Sigmoid colon (tissue), 4 donors: ENCODE measurements around the gene KCNJ16.

ENCODE experiments used
- EP300 ChIP-seq, 4 donors: sonication (generic); formaldehyde crosslinking; IDR thresholded peaks; one replicate each; pipeline ENCODE4 v1.6.1; 2017; ENCODE audit warnings: antibody characterized with exemption in 4 of 4
- POLR2A ChIP-seq, 2 donors: fragments of 450-650 bp; IDR thresholded peaks; one replicate each; pipeline ENCODE4 v1.6.1; 2016; ENCODE audit warnings: antibody characterized with exemption in 2 of 2, mild to moderate bottlenecking in 2 of 2, moderate library complexity in 2 of 2
- POLR2AphosphoS5 ChIP-seq, 4 donors: sonication (generic); formaldehyde crosslinking; IDR thresholded peaks; one replicate each; pipeline ENCODE4 v1.6.1; 2017; ENCODE audit warnings: antibody characterized with exemption in 4 of 4
- TF ChIP-seq, protein P1 (sequence below), 4 experiments: fragments of 450-650 bp in 3 of 4; fragments of 200-600 bp in 1 of 4; IDR thresholded peaks; one replicate each; pipeline ENCODE4 v1.5.1; 2016 to 2019; ENCODE audit warnings: antibody characterized with exemption in 4 of 4, mild to moderate bottlenecking in 3 of 4, moderate library complexity in 2 of 4

DNA sequence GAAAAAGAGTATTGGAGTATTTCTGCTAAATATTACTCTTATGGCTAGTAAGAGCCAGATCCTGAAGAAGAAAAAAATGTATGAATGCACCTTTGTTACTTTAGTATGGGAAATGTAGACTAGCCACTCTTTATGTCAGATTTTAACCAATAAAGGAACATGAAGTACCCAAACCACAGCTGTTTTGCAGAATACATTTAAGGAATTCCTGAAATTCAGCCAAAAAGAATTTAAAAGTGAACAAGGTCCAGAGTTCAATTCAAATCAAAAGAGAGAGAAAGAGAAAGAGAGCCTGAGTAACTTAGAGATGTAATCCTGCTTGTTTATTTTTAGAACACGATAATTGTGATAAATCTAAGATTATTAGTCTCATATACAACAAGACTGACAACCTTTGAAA, 1.2 kb downstream of the KCNJ16 start:
- TF ChIP-seq, protein P1, sequence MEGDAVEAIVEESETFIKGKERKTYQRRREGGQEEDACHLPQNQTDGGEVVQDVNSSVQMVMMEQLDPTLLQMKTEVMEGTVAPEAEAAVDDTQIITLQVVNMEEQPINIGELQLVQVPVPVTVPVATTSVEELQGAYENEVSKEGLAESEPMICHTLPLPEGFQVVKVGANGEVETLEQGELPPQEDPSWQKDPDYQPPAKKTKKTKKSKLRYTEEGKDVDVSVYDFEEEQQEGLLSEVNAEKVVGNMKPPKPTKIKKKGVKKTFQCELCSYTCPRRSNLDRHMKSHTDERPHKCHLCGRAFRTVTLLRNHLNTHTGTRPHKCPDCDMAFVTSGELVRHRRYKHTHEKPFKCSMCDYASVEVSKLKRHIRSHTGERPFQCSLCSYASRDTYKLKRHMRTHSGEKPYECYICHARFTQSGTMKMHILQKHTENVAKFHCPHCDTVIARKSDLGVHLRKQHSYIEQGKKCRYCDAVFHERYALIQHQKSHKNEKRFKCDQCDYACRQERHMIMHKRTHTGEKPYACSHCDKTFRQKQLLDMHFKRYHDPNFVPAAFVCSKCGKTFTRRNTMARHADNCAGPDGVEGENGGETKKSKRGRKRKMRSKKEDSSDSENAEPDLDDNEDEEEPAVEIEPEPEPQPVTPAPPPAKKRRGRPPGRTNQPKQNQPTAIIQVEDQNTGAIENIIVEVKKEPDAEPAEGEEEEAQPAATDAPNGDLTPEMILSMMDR (IDR thresholded peaks at IDR 0.05) = no peak
- TF ChIP-seq POLR2A (IDR thresholded peaks at IDR 0.05) = no peak
- TF ChIP-seq POLR2AphosphoS5 (IDR thresholded peaks at IDR 0.05) = no peak
- TF ChIP-seq EP300 (IDR thresholded peaks at IDR 0.05) = no peak
